Upper lobe of left lung (tissue), 4 donors: Measurements from ENCODE around the gene ZNF681.

Experiments used
- CTCF ChIP-seq, 6 experiments: fragments of 450-650 bp in 4 of 6; fragments of 200-600 bp in 2 of 6; sonication (generic) in 2 of 6; IDR thresholded peaks; one replicate each; pipeline ENCODE4 v1.5.1; 2016 to 2019; ENCODE audit warnings: antibody characterized with exemption in 6 of 6
- POLR2A ChIP-seq, 4 donors: fragments of 450-650 bp; IDR thresholded peaks; one replicate each; pipeline ENCODE4 v1.5.1; 2016 to 2017; ENCODE audit warnings: antibody characterized with exemption in 4 of 4, mild to moderate bottlenecking in 2 of 4
- POLR2AphosphoS5 ChIP-seq, 2 donors: sonication (generic); formaldehyde crosslinking; IDR thresholded peaks; one replicate each; pipeline ENCODE4 v1.5.1; 2017; ENCODE audit warnings: antibody characterized with exemption in 2 of 2

GRCh38 chr19:23764781-23765180, 6.1 kb upstream of the ZNF681 start:
- TF ChIP-seq CTCF (IDR thresholded peaks at IDR 0.05) (no peak), POLR2A (IDR thresholded peaks at IDR 0.05) (no peak), POLR2AphosphoS5 (IDR thresholded peaks at IDR 0.05) (no peak)
